ENCODE data around the gene PKM. TPM values are rescaled to one million over a fixed set of nuclear protein-coding genes. Genes with fewer than 3 reads are reported as not detected.
A peak's percentile ranks its signal among the peaks of the same experiment; 100 is the strongest.

PKM gene
- total and polyA plus RNA-seq, 2 experiments from 2014 or later, result 1,894 to 2,578 TPM

- Histone ChIP-seq H3K27ac (no peak overlapping the region), H3K4me1 (ENCODE audit: low read depth) (no peaks in the 10 kb centered on the region), H3K4me3 (no peak overlapping the region), H3K27me3 (peaks cover 15% of the 10 kb centered on the region), H3K36me3 (no peaks in the 10 kb centered on the region), H3K9me3 (ENCODE audit: low read depth) (no peaks in the 10 kb centered on the region)
- no peak for TF ChIP-seq CTCF (IDR thresholded peaks at IDR 0.05; ENCODE audit: low read depth, low read length)
- peak in 1 of 2 donors; percentile 17 for DNase-seq (ENCODE audit: low read depth in 1 of 2, low spot score in 1 of 2)
Observed at GRCh38 chr15:72179950-72180581, 50.9 kb downstream of the PKM start.

GRCh38 chr15:72178976-72179585 lies 51.9 kb downstream of the PKM start:
- Histone ChIP-seq H3K4me1 (ENCODE audit: low read depth) (no peaks in the 10 kb centered on the region), H3K36me3 (no peaks in the 10 kb centered on the region), H3K27me3 (peaks cover 13% of the 10 kb centered on the region), H3K27ac (no peak overlapping the region), H3K4me3 (no peak overlapping the region), H3K9me3 (ENCODE audit: low read depth) (no peaks in the 10 kb centered on the region)
- TF ChIP-seq CTCF (IDR thresholded peaks at IDR 0.05; ENCODE audit: low read depth, low read length), result no peak
- no peak for DNase-seq (ENCODE audit: low read depth in 1 of 2, low spot score in 1 of 2)

DNA sequence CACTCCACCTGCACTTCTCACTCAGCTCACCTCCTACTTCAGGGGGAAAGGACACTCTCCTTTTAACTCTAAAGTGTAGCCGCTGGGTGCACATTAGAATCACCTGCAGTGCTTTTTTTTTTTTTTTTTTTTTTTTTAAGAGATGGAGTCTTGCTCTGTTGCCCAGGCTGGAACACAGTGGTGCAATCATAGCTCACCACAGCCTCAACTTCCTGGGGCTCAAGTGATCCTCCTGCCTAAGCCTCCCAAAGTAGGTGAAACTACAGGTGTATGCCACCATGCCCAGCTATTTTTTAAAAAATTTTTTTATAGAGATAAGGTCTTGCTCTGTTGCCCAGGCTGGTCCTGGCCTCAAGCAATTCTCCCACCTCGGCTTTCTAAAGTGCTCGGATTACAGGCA lies 54.2 kb downstream of the PKM start:
- no peak overlapping the region for H3K4me3 ChIP-seq
- H3K4me1 ChIP-seq (ENCODE audit: low read depth), result no peaks in the 10 kb centered on the region
- no peaks in the 10 kb centered on the region for H3K27me3 ChIP-seq
- DNase-seq (ENCODE audit: low read depth in 1 of 2, low spot score in 1 of 2), result no peak
- no peak overlapping the region for H3K27ac ChIP-seq
- no peaks in the 10 kb centered on the region for H3K9me3 ChIP-seq (ENCODE audit: low read depth)
- H3K36me3 ChIP-seq, result no peaks in the 10 kb centered on the region
- no peak for TF ChIP-seq CTCF (IDR thresholded peaks at IDR 0.05; ENCODE audit: low read depth, low read length)

GRCh38 chr15:72176159-72176558 lies 54.8 kb downstream of the PKM start:
- Histone ChIP-seq H3K4me3 (no peak overlapping the region), H3K36me3 (no peaks in the 10 kb centered on the region), H3K27ac (no peak overlapping the region), H3K9me3 (ENCODE audit: low read depth) (no peaks in the 10 kb centered on the region), H3K4me1 (ENCODE audit: low read depth) (no peaks in the 10 kb centered on the region), H3K27me3 (no peaks in the 10 kb centered on the region)
- no peak for DNase-seq (ENCODE audit: low read depth in 1 of 2, low spot score in 1 of 2)
- TF ChIP-seq CTCF (IDR thresholded peaks at IDR 0.05; ENCODE audit: low read depth, low read length), result no peak

- no peak for DNase-seq (ENCODE audit: low read depth in 1 of 2, low spot score in 1 of 2)
- Histone ChIP-seq H3K36me3 (no peaks in the 10 kb centered on the region), H3K27ac (no peak overlapping the region)
Observed at GRCh38 chr15:72175186-72176044, 55.6 kb downstream of the PKM start.

More at GRCh38 chr15:72175186-72176044, 55.6 kb downstream of the PKM start:
- TF ChIP-seq CTCF (IDR thresholded peaks at IDR 0.05; ENCODE audit: low read depth, low read length), result no peak
- Histone ChIP-seq H3K27me3 (no peaks in the 10 kb centered on the region), H3K4me1 (ENCODE audit: low read depth) (no peaks in the 10 kb centered on the region), H3K4me3 (no peak overlapping the region), H3K9me3 (ENCODE audit: low read depth) (no peaks in the 10 kb centered on the region)
